ENCODE data around the gene KCNK7.
A peak's percentile ranks its signal among the peaks of the same experiment; 100 is the strongest.

KCNK7 gene

DNA sequence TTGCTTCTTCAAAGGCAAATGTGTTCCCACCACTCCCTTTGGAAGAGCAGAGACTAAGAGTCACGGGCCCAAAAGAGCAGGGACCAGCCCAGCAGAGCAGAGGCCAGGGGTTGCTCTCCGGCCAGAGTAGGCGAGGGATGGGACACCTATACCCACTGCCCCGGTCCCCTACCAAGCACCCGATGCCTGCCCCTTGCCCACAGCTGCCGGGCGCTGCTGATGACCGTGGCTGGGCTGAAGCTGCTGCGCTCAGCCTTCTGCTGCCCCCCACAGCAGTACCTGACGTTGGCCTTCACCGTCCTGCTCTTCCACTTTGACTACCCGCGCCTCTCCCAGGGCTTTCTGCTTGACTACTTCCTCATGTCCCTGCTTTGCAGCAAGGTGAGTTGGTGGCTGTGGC lies 31.6 kb upstream of the KCNK7 start:
- no peak for DNase-seq (ENCODE audit: low read depth in 2 of 2)

DNA sequence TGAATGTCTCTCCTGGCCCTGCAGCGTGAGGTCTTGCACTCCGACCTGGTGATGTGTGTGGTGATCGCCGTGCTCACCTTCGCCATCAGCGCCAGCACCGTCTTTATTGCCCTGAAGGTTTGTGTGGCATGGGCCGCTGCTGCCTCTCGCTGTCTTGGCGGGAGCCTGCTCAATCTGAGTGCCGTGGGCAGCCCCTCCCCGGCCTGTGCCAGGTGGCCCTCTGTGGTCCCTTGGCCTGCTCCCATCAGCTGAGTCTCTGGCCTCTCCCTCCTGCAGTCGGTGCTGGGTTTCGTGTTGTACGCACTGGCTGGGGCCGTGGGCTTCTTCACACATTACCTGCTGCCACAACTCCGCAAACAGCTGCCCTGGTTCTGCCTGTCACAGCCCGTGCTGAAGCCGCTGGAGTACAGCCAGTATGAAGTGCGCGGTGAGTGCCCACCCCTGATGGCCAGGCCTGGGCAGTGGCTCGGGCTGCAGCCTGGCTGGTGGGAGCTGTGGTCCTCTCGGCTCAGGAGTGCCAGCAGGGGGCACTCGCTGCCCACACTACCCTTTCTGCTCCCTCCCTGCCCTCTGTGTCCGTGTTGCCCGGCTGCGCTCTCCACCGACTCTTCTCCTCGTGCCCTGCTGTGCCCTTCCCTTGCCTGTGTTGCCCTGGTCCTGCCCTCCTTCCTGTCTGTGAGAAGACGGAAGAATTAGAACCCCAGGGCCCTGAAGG lies 30.2 kb upstream of the KCNK7 start:
- DNase-seq (ENCODE audit: low read depth in 2 of 2) = no peak

DNA sequence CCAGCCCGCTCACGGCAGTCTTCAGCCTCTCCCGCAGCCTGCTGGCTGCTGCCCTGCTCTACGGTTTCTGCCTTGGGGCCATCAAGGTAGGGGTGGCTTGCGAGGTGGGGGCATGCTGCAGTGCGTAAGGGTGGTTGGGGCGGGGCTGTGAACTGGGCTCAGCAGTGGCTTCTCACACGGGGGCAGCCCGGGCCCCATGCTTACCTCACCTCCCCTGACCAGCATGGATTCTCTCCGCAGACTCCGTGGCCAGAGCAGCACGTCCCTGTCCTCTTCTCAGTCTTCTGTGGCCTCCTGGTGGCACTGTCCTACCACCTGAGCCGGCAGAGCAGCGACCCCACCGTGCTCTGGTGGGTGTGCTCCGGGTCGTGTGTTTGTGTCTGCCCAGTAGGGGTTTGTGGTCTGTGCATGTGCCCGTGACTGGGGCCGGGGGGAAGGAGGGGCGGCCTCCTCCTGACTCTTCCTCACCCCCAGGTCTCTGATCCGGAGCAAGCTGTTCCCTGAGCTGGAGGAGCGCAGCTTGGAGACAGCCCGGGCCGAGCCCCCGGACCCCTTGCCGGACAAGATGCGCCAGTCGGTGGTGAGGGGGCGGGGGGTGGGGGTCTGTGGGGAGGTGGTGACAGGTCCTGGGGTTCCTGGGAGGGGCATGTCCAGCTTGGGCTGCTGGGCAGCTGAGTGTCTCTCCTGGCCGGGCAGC lies 29.5 kb upstream of the KCNK7 start:
- no peak for DNase-seq (ENCODE audit: low read depth in 2 of 2)

DNA sequence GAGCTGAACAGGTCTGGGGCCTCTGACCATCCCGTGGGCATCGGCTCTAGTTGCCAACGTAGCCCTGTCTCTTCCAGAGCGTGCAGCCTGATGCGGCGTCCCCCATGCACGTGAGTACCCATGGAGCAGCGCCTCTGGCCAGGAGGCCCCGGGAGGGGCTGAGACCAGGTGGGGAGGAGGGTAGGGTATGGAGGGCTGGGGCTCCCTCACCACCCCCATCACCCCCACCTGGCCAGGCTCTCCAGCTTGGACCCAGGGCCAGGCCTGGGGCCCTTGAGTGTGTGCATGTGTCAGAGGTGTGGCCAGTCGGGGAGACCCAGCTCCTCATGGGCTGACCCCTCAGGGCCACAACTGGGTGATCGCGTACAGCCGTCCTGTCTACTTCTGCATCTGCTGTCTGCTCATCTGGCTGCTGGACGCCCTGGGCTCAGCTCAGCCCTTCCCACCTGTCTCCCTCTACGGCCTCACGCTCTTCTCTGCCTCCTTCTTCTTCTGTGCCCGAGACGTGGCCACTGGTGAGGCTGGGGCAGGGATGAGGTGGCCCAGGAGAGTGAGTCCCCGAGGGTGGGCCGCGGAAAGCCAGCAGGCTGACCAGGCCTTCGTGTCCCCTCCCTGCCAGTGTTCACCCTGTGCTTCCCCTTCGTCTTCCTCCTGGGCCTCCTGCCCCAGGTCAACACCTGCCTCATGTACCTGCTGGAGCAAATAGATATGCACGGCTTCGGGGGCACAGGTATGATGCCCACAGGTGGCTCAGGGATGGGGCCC lies 28.4 kb upstream of the KCNK7 start:
- no peak for DNase-seq (ENCODE audit: low read depth in 2 of 2)

DNA sequence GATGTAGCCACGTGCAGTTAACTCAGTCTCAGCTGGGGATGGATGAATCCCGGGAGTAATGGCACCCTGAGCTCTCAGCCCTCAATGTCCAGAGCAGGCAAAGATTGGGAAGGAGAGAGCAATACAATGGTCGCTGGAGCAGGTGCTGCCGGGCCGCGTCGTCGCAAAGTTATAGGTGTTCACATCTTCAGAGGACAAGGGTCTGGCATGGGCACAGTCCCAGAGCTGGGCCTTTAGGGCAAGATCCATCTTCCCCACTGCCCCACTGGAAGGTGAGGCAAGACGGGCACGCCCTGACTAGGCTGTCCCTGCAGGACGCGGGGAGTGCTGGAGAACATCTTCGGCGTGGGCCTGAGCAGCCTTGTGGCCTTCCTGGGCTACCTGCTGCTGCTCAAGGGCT lies 27.6 kb upstream of the KCNK7 start:
- no peak for DNase-seq (ENCODE audit: low read depth in 2 of 2)

DNA sequence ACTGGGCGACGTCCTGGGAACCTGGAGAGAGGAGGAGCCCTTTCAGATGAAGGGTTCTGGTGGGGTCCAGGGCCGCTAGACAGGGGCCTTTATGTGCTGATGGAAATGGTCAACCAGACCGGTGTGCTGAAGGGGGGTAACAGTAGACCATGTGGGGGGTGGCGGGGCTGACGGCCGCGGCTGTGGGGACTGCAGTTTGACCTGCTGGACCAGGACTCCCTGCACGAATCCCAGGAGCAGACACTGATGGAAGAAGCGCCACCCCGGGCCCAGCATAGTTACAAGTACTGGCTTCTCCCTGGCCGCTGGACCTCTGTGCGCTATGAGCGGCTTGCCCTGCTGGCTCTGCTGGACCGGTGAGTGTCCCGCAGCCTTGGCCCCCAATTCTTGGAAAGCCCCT lies 26.4 kb upstream of the KCNK7 start:
- DNase-seq (ENCODE audit: low read depth in 2 of 2) = no peak

DNA sequence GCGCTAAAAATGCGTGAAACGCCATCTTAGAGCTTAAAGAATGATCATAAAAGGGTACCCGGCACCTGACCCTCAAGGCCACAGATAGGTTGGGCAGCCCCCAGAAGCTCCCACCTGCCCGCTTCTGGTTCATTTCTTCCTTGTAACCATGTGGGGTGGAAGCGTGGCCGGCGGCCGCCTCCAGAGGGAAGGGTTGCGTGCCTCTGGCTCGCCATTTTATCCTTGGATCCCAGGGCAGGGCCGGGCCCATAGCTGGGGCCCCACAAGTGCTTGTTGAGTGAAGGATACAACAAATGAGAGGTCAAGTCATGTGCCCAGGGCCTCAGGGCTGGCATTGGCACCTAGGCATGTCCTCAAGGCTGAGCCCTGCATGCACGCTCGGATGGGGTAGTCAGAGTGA lies 25.9 kb upstream of the KCNK7 start:
- DNase-seq (ENCODE audit: low read depth in 2 of 2) = no peak

DNA sequence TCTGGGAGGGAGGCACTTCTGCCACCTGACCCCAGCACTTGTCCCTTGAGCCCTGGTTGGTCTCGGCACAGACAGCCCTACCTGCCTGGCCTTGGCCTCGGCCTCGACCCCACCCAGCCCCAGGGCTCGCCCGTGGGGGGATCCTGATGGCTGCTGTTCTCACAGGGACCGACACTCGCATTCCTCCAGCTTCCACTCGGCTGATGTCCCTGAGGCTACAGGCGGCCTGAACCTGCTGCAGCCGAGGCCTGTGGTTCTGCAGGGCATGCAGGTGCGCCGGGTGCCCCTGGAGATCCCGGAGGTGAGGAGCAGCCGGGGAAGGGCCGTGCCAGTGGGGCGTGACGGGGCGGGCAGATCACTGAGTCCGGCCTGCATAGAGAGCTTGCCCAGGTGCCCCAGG lies 25.1 kb upstream of the KCNK7 start:
- DNase-seq (ENCODE audit: low read depth in 2 of 2) = no peak

DNA sequence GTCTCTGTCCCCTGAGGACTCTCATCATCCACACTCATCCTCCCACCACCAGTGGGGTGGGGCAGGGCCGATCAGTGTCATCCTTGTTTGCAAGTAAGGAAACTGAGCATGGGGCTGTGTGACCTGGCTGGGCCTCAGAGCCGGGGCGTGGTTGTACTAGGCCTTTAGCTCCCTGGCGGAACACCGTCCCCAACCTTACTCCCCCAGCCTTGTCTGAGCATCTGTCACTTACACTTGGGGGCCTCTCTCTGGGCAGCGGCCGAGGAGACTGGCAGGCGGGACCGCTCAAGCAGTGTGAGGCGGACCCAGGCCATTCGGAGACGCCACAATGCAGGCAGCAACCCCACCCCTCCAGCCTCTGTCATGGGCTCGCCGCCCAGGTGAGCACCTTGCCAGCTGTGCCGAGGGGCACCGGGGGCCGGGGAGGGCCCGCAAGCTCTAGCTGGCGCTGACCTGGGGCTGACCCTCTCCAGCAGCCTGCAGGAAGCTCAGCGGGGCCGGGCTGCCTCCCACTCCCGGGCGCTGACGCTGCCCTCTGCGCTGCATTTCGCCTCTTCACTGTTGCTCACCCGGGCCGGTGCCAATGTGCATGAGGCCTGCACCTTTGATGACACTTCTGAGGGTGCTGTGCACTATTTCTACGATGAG lies 23.8 kb upstream of the KCNK7 start:
- DNase-seq (ENCODE audit: low read depth in 2 of 2) = no peak

DNA sequence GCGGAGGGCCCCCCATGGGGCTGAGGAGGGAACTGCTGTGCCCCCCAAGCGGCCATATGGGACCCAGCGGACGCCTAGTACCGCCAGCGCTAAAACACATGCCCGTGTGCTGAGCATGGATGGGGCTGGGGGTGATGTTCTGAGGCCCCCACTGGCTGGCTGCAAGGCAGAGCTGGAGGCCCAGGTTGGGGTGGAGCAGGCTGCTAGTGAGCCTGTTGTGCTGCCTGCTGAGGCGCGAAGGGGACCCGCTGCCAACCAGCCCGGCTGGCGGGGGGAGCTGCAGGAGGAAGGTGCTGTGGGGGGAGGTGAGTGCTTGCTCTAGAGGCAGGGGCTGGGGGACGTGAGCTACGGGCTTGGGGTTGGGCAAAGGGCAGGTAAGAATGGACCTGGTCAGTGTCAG lies 23.2 kb upstream of the KCNK7 start:
- no peak for DNase-seq (ENCODE audit: low read depth in 2 of 2)

DNA sequence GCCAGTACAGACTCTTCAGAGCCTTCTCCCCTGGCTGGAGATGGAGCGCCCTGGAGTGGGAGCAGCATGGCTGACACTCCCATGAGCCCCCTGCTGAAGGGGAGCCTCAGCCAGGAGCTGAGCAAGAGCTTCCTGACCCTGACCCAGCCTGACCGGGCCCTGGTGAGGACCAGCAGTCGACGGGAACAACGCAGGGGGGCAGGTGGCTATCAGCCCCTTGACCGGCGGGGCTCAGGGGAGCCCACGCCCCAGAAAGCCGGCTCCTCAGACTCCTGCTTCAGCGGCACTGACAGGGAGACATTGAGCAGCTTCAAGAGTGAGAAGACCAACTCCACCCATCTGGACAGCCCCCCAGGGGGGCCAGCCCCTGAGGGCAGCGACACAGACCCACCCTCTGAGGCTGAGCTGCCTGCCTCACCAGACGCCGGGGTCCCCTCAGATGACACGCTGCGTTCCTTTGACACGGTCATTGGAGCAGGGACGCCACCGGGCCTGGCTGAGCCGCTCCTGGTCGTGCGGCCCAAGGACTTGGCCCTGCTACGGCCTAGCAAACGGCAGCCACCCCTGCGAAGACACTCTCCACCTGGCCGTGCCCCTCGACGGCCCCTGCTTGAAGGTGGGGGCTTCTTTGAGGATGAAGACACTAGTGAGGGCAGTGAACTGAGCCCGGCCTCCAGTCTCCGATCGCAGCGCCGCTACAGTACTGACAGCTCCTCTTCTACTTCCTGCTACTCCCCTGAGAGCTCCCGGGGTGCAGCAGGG lies 22.6 kb upstream of the KCNK7 start:
- no peak for DNase-seq (ENCODE audit: low read depth in 2 of 2)

DNA sequence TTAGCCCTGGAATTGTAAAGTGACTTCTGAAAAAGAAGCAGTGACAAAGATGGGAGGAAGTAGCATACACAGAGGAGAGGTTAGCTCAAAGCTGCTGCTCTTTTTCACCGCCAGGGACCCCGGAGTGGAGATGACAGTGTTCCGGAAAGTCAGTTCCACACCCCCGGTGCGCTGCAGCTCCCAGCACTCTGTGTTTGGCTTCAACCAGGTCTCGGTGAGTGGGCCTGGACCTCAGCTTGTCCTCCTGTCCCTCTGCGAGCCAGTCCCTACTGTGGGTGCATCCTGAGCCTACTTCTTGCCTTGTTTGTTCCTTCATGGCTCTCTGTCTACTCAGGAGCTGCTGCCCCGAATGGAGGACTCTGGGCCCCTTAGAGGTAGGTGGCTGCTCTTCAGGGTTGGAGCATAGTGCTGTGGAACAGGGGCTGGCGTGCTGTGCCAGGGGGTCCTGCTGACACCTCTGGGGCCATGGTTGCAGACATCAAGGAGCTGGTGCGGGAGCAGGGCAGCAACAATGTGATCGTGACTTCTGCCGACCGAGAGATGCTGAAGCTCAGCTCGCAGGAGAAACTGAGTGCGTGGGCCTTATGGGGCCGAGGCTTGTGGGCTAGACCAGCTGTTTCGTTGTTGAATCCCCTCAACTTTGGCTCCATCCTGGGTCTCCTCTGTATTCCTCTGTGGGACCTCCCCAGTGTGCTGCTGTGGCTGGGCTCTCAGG lies 21.7 kb upstream of the KCNK7 start:
- no peak for DNase-seq (ENCODE audit: low read depth in 2 of 2)

DNA sequence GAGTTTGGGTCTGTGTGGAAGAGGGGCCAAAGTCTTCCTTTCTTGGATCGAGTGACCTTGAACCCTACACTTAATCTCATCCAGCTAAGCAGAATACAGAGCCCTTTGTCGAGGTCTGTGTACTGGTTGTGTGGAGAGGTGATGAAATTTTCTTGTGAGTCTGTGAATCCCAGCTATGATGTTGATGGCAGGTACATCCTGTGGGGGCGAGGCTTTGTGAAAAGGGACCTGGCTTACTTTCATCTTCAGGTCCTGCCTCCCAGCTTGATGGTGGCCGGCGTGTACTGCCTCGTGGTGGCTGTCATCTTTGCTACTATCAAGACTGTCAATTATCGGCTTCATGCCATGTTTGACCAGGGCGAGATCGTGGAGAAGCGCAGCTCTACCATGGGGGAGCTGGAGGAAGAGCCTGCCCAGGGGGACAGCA lies 21.0 kb upstream of the KCNK7 start:
- no peak for DNase-seq (ENCODE audit: low read depth in 2 of 2)

DNA sequence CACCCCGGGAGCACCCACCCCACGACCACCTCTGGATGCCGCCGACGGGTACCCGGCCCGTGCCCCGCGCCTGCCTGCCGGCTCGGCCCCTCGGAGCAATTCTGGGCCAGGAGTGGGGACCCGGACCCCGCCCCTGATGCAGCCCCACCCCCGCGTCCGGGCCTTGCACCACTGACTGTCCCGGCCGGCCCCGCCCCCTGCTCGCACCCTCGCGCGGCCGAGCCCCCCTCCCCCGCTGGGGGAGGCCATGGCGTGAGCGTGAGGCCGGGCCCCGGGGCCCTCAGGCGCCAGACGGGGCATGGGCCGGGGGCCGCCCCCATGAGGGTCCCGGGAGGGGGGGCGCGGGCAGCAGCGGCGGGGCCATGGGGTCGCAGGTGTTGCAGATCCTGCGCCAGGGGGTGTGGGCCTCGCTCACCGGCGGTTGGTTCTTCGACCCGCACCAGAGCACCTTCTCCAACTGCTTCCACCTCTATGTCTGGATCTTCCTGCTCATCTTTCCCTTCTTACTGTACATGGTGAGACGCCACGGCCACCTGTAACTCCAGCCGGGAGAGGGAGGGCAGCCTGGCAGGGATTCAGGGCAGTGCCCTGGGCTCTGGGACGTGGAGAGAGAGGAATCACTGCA lies 20.5 kb upstream of the KCNK7 start:
- no peak for DNase-seq (ENCODE audit: low read depth in 2 of 2)

DNA sequence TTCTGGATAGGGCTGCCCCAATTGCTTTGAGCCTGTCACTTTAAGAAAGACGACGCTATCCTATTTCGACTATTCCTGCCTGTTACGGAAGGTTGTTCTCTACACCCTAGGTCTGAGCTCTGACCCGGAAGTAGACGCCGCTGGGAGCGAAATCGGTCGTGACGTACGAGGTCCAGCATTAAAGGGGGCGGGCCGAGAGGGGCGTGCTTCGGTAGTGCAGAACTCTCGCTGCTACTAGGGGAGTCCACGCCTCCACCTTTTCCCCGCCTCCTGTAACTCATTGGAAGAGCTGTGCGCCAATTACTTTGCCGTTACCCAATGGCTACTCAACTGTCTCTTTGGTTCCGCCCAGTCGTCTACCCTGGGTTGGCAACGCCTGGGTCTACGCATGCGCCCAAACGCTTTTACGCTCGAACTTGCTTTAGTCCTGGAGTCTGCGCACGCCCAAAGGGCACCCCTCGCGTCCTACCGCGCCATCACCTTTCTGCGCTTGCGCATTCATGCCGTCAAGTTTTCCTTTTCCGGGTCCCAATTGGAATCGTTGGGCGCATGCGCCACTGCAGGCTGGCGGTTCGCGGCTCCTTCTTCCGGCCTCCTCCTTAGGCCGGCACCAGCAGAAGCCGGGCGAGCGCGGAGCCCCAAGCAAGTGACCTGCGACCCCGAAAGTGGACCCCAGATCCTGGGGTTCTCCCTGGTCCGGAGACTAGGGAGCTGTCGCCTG lies 19.8 kb upstream of the KCNK7 start, which contains the start of gene PCNX3:
TSS of gene PCNX3 (plus strand) at position 548 of the 721 bp plus-strand sequence. CDS start 536 bp downstream, outside the sequence.
- DNase-seq (ENCODE audit: low read depth in 2 of 2) = peak; percentile 100

DNA sequence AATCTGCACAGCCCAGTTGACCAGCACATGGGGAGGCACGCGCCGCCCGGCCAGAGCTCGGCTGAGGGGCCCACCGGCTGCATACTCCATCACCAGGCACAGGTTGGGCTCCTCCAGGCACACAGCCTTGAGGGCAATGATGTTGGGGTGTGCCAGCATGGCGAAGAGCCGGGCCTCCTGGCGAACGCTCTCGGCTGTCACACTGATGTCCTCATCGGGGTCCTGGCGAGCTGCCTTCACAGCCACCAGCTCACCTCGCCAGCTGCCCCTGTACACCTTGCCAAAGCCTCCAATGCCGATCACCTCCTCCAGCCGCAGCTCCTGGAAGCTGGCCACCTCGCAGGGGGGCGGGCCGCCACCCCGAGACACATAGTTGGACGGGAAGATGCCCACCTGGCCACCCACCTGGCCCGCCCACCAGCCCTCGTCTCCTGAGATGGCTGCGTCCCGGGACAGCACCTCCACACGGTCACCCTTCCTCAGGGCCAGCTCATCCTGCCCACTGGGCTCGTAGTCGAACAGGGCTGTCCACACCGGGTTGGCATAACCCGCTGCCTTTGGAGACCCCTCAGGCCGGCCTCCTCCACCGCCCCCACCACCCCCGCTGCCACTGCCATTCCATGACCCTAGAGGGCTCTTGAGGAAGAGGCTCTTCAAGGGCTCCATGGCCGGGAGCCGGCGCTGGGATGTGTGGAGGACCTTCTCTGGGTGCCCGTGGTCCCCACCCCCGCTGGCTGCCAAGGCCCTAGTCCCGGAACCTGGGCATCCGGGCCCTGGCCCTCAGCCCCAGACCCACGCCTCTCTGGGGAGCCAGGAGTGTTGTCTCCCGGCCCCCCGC lies 17.7 kb upstream of the KCNK7 start:
- no peak for DNase-seq (ENCODE audit: low read depth in 2 of 2)

DNA sequence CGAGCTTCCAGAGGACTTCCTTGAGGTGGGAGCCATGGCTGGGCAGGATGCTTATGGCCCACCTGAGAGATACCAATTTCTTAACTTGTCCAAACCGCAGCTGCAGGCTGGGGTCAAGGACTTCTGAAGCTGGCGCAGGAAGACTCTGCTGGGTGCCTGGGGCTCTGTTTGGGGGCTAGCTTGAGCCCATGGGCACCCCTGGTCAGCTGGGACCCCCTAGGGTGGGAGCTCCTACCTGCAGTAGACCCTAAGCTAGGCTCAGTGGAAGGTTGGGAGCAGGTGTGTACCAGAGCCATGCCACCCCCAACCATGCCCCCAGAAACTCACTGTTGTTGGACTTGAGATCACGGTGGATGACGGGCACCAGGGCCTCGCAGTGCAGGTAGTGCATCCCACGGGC lies 17.1 kb upstream of the KCNK7 start:
- DNase-seq (ENCODE audit: low read depth in 2 of 2) = no peak

DNA sequence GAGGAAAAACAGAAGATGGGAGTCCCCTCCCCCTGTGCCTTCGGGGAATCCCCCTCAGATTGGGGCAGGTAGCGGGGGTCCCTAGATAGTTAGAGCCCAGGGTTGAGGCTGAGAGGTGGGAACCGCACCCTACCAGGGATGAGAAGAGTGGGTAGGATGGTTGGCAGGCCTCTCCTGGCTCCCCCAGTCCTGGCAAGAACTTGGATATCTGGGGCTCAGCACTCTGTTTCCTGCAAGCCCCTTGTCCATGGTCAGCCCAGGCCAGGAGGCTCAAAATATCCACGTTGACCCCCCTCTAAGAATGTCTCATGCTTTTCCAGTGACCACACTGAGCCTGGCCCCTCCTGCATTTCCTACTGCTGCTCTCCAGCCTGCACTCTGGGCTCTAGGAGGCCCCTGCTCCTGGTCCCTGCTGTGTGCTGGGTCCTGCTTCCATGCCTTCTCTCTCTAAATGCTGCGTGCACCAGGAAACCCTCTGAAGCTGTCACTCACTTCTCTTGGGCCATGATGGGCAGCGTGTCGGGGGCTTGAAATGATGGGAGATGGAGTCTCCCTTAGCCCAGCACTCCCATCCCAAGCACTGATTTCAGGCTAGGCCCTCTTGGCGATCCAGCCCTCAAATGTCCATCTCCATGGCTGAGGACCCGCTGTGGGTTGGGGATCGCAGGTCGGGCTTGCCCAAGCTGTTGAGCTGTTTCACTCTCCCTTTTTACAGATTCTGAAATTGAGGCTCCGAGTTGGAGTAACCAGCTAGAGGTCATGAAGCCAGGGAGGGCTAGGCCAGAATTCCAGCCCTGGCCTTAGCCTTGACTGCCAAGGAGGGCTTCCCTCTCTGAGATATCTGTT lies 16.4 kb upstream of the KCNK7 start:
- DNase-seq (ENCODE audit: low read depth in 2 of 2) = no peak

Data from fibroblast of skin of left quadriceps (primary cell).